Neuron (in vitro differentiated cells): ENCODE data around the gene AGXT.

ENCODE experiments used
- H2AFZ ChIP-seq: one replicate; pipeline ENCODE4 v1.6.1; 2013; ENCODE audit warnings: low read depth, mild to moderate bottlenecking, inconsistent platforms, low read length, moderate library complexity
- H3K27me3 ChIP-seq: one replicate; pipeline ENCODE4 v1.6.1; 2013; ENCODE audit warnings: low read length; ENCODE audit not compliant: insufficient read depth
- H3K36me3 ChIP-seq: one replicate; pipeline ENCODE4 v1.6.1; 2013; ENCODE audit warnings: low read length; ENCODE audit not compliant: insufficient read depth
- H3K4me1 ChIP-seq: one replicate; pipeline ENCODE4 v1.6.1; 2013; ENCODE audit warnings: low read length; ENCODE audit not compliant: insufficient read depth
- H3K4me3 ChIP-seq: 2 replicates; pipeline ENCODE4 v1.5.1; 2013; ENCODE audit warnings: mild to moderate bottlenecking, low read length, moderate library complexity
- H3K9me3 ChIP-seq: one replicate; pipeline ENCODE4 v1.6.1; 2013; ENCODE audit warnings: low read length

AGXT gene

DNA sequence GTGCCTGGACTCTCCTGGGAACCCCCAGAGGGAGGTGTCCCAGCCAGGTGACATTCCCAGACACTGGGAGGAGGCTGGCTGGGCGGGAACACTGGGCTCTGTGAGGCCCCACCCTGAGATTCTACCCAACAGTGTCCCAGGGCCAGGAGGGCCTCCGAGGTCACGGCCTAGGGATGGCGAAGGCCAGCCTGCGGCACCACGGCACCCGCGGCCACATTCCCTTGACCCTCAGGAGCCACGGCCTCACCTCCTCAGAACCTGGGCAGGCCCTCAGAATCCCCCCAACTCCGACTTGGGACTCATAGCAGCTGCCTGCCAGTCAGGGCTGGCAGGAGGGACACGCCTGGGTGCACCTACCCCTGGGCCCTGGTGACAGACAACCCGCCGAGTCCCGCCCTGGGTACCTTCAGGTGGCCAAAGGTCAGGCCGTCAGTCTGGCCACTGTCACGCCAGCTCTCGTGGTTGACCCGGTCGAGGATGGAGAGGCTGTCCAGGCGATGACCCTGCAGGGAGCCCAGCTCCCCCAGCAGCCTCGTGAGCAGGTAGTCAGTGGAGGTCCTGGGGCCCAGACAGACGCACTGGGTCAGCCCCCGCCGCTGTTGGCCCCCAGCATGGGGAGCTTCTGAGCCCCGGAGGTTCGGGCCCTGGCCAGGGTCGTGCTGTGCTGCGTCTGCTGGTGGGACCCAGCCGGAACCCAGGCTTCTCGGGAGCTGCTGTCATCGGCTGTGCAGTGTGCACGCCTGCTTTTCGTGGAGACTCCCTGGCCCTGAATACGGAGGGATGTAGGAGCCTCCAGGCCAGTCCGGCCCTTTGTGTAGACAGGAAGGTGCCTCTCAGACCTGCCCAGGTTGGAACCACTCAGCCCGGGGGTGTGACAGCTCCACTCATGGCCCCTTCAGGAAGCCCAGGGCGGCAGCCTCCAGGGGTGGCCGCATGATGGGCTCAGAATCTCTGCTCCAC, 21.3 kb downstream of the AGXT start:
- Histone ChIP-seq H3K4me3 (no peak overlapping the region), H2AFZ (no peak overlapping the region), H3K9me3 (no peaks in the 10 kb centered on the region), H3K4me1 (no peaks in the 10 kb centered on the region), H3K27me3 (no peaks in the 10 kb centered on the region), H3K36me3 (no peaks in the 10 kb centered on the region)

DNA sequence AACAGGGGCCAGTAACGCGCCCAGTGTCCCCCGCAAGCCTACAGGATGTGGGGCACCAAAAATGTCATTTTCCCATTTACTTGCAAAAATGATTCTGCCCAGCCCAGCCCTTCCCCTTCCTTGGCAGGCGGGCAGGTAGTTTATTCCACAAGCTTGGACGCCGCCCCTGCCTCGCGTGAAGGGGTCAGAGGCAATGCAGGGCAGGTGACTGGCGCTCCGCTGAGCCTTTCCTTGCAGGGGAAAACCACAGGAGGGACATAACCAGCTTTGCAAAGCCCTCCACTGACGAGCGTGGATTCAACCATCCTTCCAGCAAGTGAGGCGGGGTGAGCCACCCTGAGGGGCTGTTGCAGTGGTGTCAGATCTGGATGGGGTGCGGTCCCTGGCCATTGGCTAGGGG, 22.1 kb downstream of the AGXT start:
- no peaks in the 10 kb centered on the region for H3K36me3 ChIP-seq
- H3K4me3 ChIP-seq: no peak overlapping the region
- H3K27me3 ChIP-seq: no peaks in the 10 kb centered on the region
- H3K4me1 ChIP-seq: no peaks in the 10 kb centered on the region
- H3K9me3 ChIP-seq: no peaks in the 10 kb centered on the region
- H2AFZ ChIP-seq: no peak overlapping the region

DNA sequence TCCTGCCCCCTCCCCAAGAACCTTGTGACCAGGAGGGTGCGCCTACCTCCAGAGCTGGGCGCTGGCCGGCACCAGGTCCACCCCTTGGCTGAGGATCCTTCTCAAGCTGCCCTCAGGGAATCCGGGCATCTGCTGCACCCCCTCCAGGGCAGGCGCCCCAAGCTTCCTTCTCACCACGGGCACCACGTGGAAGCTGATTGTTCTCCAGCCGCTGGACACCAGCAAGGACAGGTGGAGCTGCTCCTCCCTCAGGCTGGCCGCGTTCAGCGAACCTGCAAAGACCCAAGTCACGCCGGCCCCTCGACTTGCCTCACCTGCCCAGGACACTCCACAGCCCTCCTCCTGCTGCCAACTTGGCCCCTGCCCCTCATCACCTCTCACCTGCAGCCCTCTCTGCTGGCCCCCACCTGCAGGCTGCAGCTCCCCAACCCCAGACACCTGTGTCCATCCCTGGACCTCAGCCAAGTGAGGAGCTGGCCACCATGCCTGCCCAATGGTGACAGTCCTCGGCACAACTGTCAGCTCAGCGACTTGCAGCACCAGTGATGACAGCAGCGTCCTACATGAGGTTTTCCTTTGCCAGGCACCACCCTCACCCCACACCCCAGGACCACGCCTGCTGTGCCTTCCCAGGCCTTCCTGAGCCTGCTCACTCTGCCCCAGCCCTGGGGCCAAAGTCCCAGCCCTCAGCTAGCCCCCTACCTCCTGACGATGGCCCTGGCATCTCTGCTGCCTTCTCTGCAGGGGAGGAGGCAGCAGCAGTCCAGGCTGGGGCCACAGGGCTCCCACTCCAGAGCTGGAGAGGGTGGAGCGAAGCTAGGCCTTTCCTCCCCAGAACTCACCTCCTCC, 23.1 kb downstream of the AGXT start:
- no peaks in the 10 kb centered on the region for H3K36me3 ChIP-seq
- no peaks in the 10 kb centered on the region for H3K27me3 ChIP-seq
- H3K4me3 ChIP-seq: no peak overlapping the region
- H3K4me1 ChIP-seq: no peaks in the 10 kb centered on the region
- H2AFZ ChIP-seq: no peak overlapping the region
- no peaks in the 10 kb centered on the region for H3K9me3 ChIP-seq

DNA sequence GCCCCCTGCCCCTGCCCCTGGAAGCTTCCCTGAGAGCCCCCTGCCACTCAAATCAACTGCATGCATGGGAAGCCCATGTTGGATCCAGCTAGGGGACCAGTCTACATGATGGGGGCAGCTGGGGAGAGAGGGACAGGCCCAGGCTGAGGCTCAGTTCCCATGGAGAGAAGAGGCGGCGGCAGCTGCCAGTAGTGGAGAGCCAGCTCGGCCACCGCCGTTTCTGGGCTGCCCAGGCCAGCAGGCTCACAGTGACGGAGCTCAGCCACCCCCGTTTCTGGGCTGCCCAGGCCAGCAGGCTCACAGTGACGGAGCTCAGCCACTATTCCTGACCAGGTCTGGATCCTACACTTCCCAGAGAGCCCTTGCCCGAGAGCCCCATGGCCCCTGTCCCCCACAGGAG, 23.7 kb downstream of the AGXT start:
- no peaks in the 10 kb centered on the region for H3K36me3 ChIP-seq
- no peaks in the 10 kb centered on the region for H3K27me3 ChIP-seq
- H2AFZ ChIP-seq: no peak overlapping the region
- H3K4me3 ChIP-seq: no peak overlapping the region
- no peaks in the 10 kb centered on the region for H3K4me1 ChIP-seq
- no peaks in the 10 kb centered on the region for H3K9me3 ChIP-seq

DNA sequence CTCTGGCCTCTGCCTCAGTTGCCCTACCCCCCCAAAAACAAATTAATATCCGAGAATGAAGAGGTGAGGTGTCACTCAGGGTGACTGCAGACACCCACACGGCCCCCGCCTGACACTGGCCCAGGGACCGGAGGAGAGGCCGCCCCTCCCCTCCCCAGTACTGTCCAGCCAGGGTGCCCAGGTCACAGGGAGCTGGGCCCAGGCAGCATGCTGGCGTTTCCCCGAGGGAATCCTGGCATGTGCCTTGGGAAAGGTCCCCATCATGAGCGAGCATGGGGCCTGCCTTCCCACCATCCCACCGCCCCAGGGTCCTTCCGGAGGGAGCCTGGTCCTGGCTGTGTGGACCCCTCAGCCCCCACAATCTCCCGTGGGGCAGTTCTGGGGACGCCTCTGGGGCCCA, 24.3 kb downstream of the AGXT start:
- H3K9me3 ChIP-seq: no peaks in the 10 kb centered on the region
- H3K4me3 ChIP-seq: no peak overlapping the region
- H3K4me1 ChIP-seq: no peaks in the 10 kb centered on the region
- no peaks in the 10 kb centered on the region for H3K27me3 ChIP-seq
- H3K36me3 ChIP-seq: no peaks in the 10 kb centered on the region
- no peak overlapping the region for H2AFZ ChIP-seq

DNA sequence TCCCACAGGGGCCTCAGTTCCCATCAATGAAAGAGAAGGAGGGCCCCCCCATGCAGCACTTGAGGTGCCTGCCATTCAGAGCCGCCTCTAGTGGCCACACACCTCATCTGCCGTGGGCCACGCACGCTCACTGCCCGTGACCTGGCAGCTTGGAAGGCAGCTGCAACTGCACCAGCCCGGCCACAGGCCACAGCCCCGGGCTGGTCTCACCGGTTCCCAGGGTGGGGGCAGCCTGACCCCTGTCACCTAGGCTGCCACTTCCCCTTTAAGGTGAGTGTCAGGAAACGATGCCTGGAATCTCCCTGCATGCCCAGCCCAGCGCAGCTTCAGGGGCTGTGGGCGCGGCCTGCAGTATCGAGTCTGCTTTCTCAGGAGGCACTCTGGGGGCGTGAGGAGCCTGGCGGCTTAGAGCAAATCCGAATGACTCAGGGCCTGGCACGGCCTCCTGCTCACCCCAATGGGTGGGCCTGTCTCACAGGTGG, 24.8 kb downstream of the AGXT start:
- Histone ChIP-seq H2AFZ (peak overlapping the region; percentile 14), H3K4me1 (no peaks in the 10 kb centered on the region), H3K36me3 (no peaks in the 10 kb centered on the region), H3K9me3 (no peaks in the 10 kb centered on the region), H3K4me3 (no peak overlapping the region), H3K27me3 (no peaks in the 10 kb centered on the region)

DNA sequence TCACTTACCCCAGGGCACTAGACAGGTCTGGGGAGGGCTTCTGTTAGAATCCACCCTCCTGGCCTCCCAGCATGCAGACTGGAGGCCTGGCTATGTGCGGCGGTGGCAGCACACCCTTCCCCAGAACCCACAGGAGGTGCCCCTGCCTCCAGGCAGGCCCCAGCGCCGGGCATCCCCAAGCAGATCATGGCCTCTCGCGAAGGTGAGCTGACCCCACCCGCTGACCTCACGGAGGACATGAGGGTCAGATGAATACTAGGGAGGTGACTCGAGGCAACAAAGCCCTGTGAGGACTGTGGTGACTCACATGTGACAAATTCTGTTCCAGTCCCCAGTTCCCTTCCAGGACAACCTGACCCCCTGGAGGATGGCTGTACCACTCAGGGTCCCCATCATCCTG, 25.4 kb downstream of the AGXT start:
- Histone ChIP-seq H2AFZ (peak overlapping the region; percentile 14), H3K36me3 (no peaks in the 10 kb centered on the region), H3K4me1 (no peaks in the 10 kb centered on the region), H3K4me3 (no peak overlapping the region), H3K9me3 (no peaks in the 10 kb centered on the region), H3K27me3 (peaks cover 2% of the 10 kb centered on the region)

DNA sequence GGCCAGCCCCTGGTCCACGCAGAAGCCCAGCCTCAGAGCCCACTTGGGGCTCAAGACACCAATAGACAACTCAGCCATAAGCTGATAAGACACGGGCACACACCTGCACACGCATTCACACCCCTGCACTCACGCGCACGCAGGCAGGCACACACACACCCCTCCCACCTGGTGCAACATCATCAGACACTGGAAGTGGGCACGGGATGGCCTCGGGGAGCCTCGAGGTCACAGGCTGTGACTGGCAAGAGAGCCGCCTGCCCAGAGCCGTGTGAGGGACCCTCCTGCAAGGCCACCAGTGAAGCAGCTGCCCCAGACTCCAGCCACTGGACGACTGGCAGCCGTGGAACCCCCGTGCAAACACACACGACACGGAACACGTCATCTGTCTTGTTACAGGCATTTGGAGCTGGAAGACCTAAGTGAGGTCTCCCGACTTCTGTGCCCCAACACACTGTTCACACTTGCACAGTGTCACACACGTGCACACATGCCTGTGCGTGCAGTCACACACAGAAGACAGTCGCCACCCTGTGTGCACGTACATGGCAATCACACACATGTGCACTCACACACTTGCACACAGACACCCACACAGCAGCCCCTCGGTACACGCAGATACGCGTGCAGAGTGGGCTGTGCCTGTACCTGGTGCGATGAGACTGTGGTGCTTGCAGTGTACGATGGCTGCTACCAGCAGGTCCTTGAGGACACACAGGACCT, 26.4 kb downstream of the AGXT start:
- Histone ChIP-seq H3K27me3 (peaks cover 6% of the 10 kb centered on the region), H3K4me1 (no peaks in the 10 kb centered on the region), H3K4me3 (no peak overlapping the region)

DNA sequence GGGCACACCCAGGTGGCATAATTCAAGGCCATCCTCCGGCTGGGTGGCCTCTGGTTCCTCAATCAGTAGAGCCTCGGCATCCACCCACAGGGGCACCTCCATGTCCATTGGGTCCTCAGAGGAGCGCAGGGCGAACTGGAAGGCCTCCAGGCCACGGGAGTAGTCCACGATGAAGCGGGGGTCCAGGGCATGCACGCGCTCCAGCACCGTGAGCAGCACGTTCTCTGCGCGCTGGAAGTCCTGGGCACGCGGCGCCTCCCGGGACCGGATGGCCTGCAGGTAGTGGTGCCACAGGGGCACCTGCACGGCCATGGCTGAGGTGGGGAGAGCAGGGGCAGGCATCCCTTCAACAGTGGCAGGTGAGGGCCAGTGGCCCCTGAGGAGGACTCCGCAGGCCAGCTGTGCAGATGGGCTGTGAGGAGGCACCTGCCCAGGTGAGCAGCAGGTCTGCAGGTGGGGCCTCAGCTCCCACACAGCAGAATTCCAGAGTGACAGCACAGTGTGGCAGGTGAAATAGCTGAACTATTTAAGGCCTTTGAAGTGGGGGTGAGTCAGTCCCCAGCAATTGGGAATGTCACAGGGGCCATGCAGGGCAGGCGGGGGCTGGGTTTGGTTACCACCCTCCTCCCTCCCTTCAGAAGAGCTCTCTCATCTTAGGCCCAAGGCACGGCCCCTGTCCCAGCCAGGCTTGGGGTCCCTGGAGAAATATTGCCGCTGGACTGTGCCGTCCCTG, 27.2 kb downstream of the AGXT start, which contains the start of gene MAB21L4:
Gene MAB21L4, minus strand, starts transcription at position 501 of the 733 bp plus-strand sequence. Its CDS starts 159 bp downstream, at position 342.
- no peaks in the 10 kb centered on the region for H3K36me3 ChIP-seq
- peaks cover 5% of the 10 kb centered on the region for H3K9me3 ChIP-seq

More for the DNA sequence above, 26.4 kb downstream of the AGXT start:
- H3K36me3 ChIP-seq: no peaks in the 10 kb centered on the region
- H2AFZ ChIP-seq: no peak overlapping the region
- H3K9me3 ChIP-seq: no peaks in the 10 kb centered on the region

DNA sequence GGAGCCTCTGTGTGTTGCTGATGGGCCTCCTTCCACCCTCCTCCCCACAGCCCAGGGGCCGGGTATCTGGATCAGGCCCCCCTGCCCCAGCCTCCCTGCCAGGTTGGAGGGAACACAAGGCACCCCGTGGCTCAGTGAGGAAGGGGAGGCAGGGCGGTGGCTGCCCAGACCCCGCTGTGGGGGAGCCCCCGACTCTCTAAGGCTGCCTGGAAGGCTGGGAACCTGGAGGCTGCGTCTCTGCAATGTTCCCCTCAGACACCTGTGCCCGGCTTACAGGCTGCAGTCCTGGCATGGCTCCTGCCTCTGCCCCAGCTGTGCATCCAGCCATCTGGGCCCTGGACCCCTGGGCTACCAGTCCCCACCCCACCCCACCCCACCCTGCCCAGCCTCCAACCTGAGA, 27.8 kb downstream of the AGXT start:
- Histone ChIP-seq H2AFZ (no peak overlapping the region), H3K4me1 (no peaks in the 10 kb centered on the region), H3K4me3 (no peak overlapping the region), H3K27me3 (peaks cover 6% of the 10 kb centered on the region), H3K36me3 (no peaks in the 10 kb centered on the region), H3K9me3 (peaks cover 6% of the 10 kb centered on the region)

More for the DNA sequence above, 27.2 kb downstream of the AGXT start, which contains the start of gene MAB21L4:
- Histone ChIP-seq H3K4me3 (no peak within 1 kb of the TSS), H2AFZ (no peak within 1 kb of the TSS), H3K4me1 (no peaks in the 10 kb centered on the region), H3K27me3 (peaks cover 6% of the 10 kb centered on the region)

DNA sequence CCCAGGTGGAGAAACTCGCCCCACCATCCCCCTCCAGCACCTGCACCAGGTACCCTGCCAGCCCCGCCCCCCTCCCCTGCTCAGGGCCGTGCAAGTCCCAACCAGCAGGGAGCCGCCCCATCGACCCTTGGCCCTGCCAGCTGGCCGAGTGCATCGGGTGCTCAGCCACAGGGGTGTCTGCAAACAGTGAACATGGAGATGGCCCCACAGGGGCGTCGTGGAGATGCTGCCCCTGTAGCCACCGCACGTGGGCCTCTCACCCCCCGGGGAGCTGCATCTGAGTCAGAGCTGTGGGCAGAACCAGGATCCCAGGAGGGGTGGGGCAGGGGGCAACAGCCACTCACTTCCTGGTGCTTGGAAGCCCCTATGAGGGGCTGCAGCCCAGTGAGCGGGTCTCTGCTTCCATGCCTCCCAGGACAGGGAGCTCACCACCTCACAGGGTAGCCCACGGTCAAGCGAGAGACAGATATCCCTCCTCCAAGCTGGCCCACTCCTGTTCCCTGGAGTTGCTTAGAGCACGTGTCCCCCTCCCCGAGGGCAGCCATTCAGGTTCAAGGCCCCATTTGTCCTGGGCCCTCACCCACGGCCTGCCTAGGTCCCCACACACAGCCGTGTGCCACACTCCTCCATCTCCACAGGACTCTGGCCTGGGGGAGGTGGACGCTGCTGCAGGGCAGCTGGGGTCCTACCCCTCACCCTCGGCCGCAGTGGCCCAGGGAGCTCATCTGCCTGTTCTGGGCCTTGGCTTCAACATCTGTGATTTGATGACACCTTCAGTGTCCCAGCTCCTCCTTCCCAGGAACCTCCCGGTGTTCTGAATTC, 28.5 kb downstream of the AGXT start:
- no peaks in the 10 kb centered on the region for H3K4me1 ChIP-seq
- peaks cover 6% of the 10 kb centered on the region for H3K27me3 ChIP-seq
- H3K9me3 ChIP-seq: peaks cover 6% of the 10 kb centered on the region
- H2AFZ ChIP-seq: no peak overlapping the region
- H3K4me3 ChIP-seq: no peak overlapping the region
- no peaks in the 10 kb centered on the region for H3K36me3 ChIP-seq
